Measurements from ENCODE around the gene ADK. TPM values are rescaled to one million over a fixed set of nuclear protein-coding genes. Genes with fewer than 3 reads are reported as not detected.

Gene ADK
- total RNA-seq, 1 donor from 2014 or later: 39.4 TPM

DNA sequence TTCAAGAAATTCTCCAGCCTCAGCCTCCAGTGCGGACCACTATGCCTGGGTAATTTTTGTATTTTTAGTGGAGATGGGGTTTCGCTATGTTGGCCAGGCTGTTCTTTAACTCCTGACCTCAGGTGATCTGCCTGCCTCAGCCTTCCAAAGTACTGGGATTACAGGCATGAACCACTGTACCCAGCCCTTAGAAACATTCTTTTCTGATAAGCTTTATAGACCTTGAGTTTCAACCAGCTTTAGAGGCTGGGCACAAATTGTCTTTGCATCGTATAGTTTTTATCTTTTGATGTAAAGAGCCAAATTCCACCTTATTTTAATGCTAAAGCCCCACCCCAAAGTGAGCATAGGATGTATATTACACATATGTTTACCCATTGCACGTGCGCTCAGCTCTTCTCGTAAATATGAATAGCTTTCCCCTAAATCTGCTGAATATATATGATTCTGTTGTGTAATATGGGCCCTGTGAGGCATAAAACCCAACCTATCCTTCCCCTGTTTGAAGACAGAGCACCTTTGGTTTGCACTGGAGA lies 124.8 kb downstream of the ADK start:
- no peak for DNase-seq (ENCODE audit: low read depth)
- no peak overlapping the region for H3K4me3 ChIP-seq (ENCODE audit: low read depth, low read length)
- no peak for TF ChIP-seq CTCF (conservative IDR thresholded peaks at IDR 0.05; ENCODE audit: low read depth, low read length)

DNA sequence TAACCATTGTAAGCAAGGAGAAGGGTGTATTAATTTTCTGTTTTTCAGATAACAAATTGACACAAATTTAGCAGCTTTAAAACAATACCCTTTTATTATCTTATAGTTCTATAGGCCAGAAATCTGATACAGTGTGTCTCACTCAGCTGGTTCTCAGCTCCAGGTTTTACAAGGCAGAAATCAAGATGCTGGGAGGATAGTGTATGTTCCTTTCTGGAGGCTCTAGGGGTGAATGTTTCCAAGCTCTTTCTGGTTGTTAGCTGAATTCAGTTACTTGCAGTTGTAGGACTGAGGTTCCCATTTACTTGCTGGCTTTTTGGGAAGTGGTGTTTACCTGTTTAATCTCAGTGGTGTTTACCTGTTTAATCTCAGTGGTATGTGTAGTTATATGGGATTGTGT lies 125.4 kb downstream of the ADK start:
- no peak for TF ChIP-seq CTCF (conservative IDR thresholded peaks at IDR 0.05; ENCODE audit: low read depth, low read length)
- no peak for DNase-seq (ENCODE audit: low read depth)
- H3K4me3 ChIP-seq (ENCODE audit: low read depth, low read length): no peak overlapping the region

DNA sequence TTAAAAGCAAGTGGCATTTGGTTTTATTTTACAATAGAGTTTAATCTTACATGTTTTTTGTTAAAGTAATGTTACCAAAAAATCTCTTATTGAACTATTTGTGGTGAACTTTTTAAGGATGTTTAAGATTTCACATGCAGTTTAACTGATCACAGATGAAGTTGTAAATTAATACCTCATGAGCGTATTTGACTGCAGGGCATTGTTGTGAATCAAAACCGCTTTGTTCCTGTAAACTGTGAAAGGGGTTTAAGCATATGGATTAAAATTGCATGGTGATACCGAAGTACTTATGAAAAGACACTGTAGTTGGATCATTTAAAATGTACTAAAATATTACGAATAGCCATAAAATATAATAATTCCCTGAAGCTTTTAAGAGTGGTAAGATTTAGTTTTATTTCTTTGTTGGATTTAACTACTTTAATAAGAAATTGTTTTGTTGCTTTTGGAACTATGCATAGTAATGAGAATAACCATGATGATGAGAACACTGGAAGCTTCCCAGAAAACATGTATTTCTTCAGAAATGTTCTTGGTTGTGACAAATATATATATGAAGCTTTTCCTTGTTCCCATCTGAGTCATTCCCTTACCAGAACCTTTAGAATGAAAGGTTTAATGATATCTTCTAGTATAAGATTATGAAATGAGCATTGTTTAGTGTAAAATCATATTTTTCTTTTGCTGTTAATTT lies 131.3 kb downstream of the ADK start:
- no peak for TF ChIP-seq CTCF (conservative IDR thresholded peaks at IDR 0.05; ENCODE audit: low read depth, low read length)
- no peak overlapping the region for H3K4me3 ChIP-seq (ENCODE audit: low read depth, low read length)
- no peak for DNase-seq (ENCODE audit: low read depth)

- TF ChIP-seq CTCF (conservative IDR thresholded peaks at IDR 0.05; ENCODE audit: low read depth, low read length): no peak
- no peak overlapping the region for H3K4me3 ChIP-seq (ENCODE audit: low read depth, low read length)
- DNase-seq (ENCODE audit: low read depth): no peak
These were observed 131.8 kb downstream of the ADK start for GRCh38 chr10:74282848-74283210.

DNA sequence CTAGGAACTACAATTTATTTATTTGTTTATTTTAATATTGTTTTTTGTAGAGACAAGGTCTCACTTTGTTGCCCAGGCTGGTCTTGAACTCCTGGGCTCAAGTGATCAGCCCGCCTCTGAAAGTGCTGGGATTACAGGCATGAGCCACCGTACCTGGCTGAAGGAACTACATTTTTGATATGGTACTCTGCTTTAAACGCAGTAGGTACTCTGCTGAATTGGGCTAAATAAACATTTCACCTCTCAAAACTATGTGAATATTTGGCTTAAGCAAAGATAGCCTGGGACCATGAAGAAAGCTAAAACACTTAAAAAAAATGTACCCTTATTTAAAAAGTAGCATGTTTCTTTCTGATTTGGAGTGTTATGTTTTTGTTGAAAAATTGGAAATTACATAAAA lies 138.2 kb downstream of the ADK start:
- H3K4me3 ChIP-seq (ENCODE audit: low read depth, low read length): no peak overlapping the region
- no peak for DNase-seq (ENCODE audit: low read depth)
- TF ChIP-seq CTCF (conservative IDR thresholded peaks at IDR 0.05; ENCODE audit: low read depth, low read length): no peak

GRCh38 chr10:74289951-74290350 lies 138.9 kb downstream of the ADK start:
- H3K4me3 ChIP-seq (ENCODE audit: low read depth, low read length): no peak overlapping the region
- TF ChIP-seq CTCF (conservative IDR thresholded peaks at IDR 0.05; ENCODE audit: low read depth, low read length): no peak
- DNase-seq (ENCODE audit: low read depth): no peak

GRCh38 chr10:74290708-74291107 lies 139.7 kb downstream of the ADK start:
- H3K4me3 ChIP-seq (ENCODE audit: low read depth, low read length): no peak overlapping the region
- no peak for TF ChIP-seq CTCF (conservative IDR thresholded peaks at IDR 0.05; ENCODE audit: low read depth, low read length)
- DNase-seq (ENCODE audit: low read depth): no peak

Measured in epithelial cell of proximal tubule (primary cell).